ENCODE results near the gene FASN. TPM values are rescaled to one million over a fixed set of nuclear protein-coding genes. Genes with fewer than 3 reads are reported as not detected.

Gene FASN
- total RNA-seq, 2 donors from 2014 or later, result 168 to 198 TPM

DNA sequence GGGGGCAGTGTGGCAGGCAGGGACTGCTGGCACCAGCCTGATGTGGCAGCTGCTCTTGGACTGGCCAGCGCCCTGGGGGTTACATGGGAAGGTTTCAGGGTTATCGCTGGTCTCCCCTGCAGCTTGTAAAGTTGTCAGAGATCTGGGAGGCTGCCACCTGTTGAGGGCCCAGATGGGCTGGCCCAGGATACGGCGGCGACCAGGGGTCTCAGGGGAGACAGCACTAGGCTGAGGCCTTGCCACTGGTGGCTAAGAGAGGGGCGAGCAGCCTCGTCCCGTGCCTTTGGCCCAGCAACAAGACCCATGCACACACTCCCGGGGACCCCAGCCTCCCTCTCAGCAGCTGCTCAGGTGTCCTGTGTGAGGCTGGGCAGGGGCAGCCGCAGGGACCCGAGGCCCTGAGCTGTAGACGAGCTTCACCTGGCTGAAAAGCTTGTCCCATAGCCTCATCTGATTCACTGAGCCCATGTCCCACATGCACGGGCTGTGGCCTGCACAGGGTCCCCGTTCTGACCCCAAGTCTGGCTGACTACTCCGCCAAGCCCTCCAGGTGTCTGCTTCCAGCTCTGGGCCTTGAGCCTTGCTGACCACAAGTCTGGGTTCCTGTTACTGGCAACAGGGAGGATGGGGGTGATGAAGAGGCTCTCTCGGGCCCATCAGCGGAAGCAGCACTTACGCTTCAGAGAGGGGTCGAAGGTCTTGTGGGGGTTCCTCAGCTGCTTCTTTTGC is 38.6 kb downstream of the FASN start:
- DNase-seq, result no peak
- Histone ChIP-seq H3K9me3 (no peaks in the 10 kb centered on the region), H3K27ac (no peak overlapping the region), H3K36me3 (peaks cover 19% of the 10 kb centered on the region), H3K9ac (ENCODE audit: low read depth in 2 of 2, low read length in 2 of 2) (no peak overlapping the region), H3K4me1 (peaks cover 4% of the 10 kb centered on the region), H3K4me3 (no peak overlapping the region), H3K27me3 (no peaks in the 10 kb centered on the region)
- TF ChIP-seq CTCF (IDR thresholded peaks at IDR 0.05), result no peak
- intact Hi-C loops (cut with DNase I), result no loop called here

- Histone ChIP-seq H3K9me3 (no peaks in the 10 kb centered on the region), H3K9ac (ENCODE audit: low read depth in 2 of 2, low read length in 2 of 2) (no peak overlapping the region), H3K4me1 (no peaks in the 10 kb centered on the region), H3K27me3 (no peaks in the 10 kb centered on the region), H3K27ac (no peak overlapping the region), H3K36me3 (peaks cover 19% of the 10 kb centered on the region), H3K4me3 (no peak overlapping the region)
- DNase-seq, result no peak
- TF ChIP-seq CTCF (IDR thresholded peaks at IDR 0.05), result no peak
- intact Hi-C loops (cut with DNase I), result no loop called here
Observed at GRCh38 chr17:82058855-82059249, 39.2 kb downstream of the FASN start.

DNA sequence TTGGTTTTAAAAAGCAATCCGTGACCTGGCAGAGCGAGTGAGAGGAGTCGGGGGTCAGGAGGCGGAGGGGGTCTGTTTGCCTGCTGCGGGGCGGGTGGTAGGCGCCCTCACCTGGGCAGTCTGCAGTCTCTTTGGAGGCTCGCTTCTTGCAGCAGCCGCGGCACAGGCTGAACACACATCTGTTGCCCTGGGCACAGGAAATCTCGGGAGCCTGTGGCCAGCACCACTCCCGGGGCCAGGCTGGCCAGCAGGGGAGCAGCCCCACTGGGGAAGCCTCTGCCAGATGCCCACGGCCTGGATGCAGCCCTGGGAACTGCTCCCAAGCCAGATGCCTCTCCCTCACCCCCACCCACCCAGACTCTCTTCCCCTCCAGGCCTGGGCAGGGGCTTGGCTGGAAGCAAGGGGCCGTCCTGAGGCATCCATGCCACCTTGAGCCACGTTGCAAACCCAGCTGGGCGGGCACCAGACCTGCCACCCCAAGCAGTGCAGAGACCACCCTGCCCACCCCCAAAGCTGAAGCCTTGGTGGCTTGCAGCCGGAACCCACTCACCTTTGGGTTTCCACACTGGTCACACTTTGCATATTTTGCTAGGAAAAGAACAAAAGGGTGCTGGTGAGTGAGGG is 39.7 kb downstream of the FASN start:
- no peak overlapping the region for H3K9ac ChIP-seq (ENCODE audit: low read depth in 2 of 2, low read length in 2 of 2)
- H3K4me1 ChIP-seq, result no peaks in the 10 kb centered on the region
- peaks cover 19% of the 10 kb centered on the region for H3K36me3 ChIP-seq
- TF ChIP-seq CTCF (IDR thresholded peaks at IDR 0.05), result no peak
- H3K27me3 ChIP-seq, result no peaks in the 10 kb centered on the region
- no peak overlapping the region for H3K27ac ChIP-seq
- intact Hi-C loops (cut with DNase I), result no loop called here
- DNase-seq, result no peak
- H3K4me3 ChIP-seq, result no peak overlapping the region
- H3K9me3 ChIP-seq, result no peaks in the 10 kb centered on the region

DNA sequence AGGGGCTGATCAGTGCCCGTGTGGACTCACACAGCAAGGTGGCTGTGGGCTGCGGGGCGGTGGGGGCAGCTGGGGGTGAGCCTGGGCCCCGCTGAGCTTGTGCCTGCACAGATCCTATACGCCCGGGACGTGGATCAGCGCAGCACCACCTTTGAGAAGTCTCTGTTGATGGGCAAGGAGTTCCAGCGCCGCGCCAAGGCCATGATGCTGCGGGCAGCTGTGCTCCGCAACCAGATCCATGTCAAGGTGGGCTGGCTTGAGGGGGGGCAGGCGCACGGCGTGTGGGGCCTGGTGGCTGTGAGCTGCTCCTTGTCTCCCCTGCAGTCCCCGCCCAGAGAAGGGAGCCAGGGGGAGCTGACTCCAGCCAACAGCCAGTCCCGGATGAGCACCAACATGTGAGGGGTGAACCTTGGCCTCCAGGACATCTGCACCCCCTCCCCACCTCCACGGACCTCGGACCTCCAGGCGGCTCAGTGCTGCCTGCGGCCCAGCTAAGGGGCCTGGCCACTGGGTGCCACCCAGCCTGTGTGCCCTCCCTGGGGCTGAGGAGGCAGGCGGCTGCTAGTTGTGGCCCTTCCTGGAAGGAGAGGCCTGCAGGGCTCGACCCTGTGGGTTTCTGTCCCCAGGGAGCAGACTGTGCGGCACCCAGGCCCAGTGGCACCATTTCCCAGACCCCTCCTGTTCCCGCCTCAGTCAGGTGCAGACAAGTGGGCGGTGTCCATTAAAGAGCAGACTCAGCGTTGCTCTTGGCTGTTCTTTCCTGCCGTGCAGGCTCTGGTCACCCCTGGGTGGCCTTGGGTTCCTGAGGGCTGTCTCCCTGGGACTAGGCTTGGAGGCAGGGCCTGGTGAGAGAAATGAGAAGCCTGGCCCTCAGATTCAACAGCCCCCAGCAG is 41.1 kb downstream of the FASN start:
- Histone ChIP-seq H3K9me3 (no peaks in the 10 kb centered on the region), H3K36me3 (peaks cover 19% of the 10 kb centered on the region), H3K27ac (no peak overlapping the region), H3K4me3 (no peak overlapping the region), H3K4me1 (peaks cover 10% of the 10 kb centered on the region), H3K9ac (ENCODE audit: low read depth in 2 of 2, low read length in 2 of 2) (no peak overlapping the region), H3K27me3 (no peaks in the 10 kb centered on the region)
- intact Hi-C loops (cut with DNase I), result no loop called here
- no peak for TF ChIP-seq CTCF (IDR thresholded peaks at IDR 0.05)
- DNase-seq, result no peak

GRCh38 chr17:82055965-82056728 is 41.9 kb downstream of the FASN start:
- peaks cover 18% of the 10 kb centered on the region for H3K36me3 ChIP-seq
- DNase-seq, result no peak
- intact Hi-C loops (cut with DNase I), result no loop called here
- no peaks in the 10 kb centered on the region for H3K9me3 ChIP-seq
- no peak for TF ChIP-seq CTCF (IDR thresholded peaks at IDR 0.05)
- no peaks in the 10 kb centered on the region for H3K27me3 ChIP-seq
- no peak overlapping the region for H3K9ac ChIP-seq (ENCODE audit: low read depth in 2 of 2, low read length in 2 of 2)
- no peak overlapping the region for H3K27ac ChIP-seq
- no peak overlapping the region for H3K4me3 ChIP-seq
- H3K4me1 ChIP-seq, result peaks cover 10% of the 10 kb centered on the region
